EL (cell line): Measurements from ENCODE around the gene KRTAP12-4.
"Not testable (repeated sequence)": the region's sequence is repeated elsewhere in the genome, so short reads cannot be mapped to it uniquely, and the experiment has no call there.

Experiments used
- DNase-seq: peaks from one replicate; pipeline ENCODE4 v3.0.0-alpha.2; 2016

Gene KRTAP12-4

GRCh38 chr21:44686843-44687561 lies 32.5 kb upstream of the KRTAP12-4 start:
- DNase-seq = no peak

- no peak for DNase-seq
These were observed 31.7 kb upstream of the KRTAP12-4 start for GRCh38 chr21:44686000-44686781.

DNA sequence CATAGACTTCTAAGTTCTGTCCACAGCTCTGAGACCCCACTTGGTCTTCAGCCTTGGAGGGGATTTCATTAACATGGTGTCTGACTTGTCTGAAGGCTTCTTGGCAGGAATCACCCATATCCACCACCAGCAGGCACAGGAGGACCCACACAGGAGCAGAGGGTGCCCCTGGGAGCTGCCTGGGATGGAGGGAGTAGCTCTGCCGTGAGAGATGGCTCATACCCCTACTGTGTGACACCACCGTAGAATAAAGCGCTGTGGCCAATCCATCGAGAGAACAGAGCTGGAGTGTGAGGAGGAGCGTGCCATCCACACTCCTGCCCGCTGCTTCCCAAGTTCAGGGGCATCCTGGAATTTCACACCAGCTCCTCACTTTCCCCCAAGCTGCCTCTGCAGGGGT lies 30.6 kb upstream of the KRTAP12-4 start:
- not testable (repeated sequence) for DNase-seq

- DNase-seq = no peak
These were observed 30.0 kb upstream of the KRTAP12-4 start for GRCh38 chr21:44684483-44684882.

DNA sequence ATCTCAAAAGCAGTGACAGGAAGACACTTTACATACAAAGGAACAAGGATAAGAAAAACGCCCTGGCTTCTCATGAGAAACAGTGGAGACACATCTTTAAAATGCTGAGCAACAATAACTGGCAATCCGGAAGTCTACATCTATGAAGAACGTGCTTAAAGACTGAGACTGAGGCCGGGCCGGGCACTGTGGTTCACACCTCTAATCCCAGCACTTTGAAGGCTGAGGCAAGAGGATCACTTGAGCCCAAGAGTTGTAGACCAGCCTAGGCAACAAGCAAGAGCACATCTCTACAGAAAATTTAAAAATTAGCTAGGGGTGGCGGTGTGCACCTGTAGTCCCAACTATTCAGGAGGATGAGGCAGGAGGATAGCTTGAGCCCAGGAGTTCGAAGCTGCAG lies 29.6 kb upstream of the KRTAP12-4 start:
- DNase-seq = no peak

- no peak for DNase-seq
These were observed 28.2 kb upstream of the KRTAP12-4 start for GRCh38 chr21:44682580-44683151.

DNA sequence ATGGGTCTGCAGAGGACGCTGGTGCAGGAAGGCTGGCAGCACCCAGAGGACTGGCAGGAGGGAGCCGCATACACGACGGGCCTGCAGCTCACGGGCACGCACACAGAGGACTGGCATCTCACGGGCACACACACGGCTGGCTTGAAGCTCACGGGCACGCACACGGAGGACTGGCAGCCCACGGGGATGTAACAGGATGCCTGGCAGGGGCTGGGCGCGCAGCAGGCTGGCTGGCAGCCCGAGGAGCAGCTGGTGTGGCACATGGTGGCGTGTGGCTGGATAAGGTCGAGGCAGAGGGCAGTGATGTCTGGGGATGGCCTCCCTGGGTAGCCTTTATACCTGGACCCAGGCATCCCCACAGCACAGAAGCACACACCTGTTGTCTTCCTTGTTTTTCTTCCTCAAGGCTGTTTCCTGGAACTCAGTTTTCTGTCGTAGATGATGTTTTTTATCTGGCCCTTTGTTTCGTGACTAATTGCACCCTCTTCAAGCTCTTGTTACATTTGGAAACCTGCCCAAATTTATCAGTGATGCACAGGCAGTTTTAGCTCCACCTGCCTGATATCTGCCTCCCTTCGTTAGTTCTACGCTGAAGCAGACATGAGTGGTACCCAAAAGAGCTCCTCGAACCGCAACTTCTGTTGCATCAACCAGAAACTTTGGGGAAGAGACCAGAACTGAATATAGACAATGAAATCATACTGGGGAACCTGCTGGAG lies 27.6 kb upstream of the KRTAP12-4 start, which contains the start of gene KRTAP12-1:
KRTAP12-1 (minus strand) TSS at position 303 of the 719 bp plus-strand sequence; CDS start at position 263, 40 bp downstream.
- DNase-seq = no peak

DNA sequence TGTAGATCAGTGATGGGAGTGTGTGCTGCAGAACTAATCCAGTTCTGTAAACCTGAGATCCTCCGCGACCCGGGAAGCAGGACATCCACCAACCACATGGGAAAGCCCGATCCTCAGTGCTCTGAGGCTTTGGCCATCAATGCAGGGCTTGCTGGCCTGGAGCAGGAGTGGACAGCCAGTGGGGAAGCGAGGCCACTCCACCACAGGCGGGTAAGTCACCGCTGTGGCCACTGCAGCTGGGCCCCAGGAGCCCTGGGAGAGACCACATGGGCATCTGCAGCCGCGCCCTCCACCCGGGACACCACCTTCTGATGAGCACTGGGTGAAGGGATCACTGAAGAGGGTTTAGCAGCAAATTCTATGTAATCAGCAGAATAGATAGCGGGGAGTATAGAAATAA lies 26.7 kb upstream of the KRTAP12-4 start:
- DNase-seq = no peak

GRCh38 chr21:44677881-44678280 lies 23.4 kb upstream of the KRTAP12-4 start:
- DNase-seq = no peak

GRCh38 chr21:44671911-44672310 lies 17.5 kb upstream of the KRTAP12-4 start:
- no peak for DNase-seq

DNA sequence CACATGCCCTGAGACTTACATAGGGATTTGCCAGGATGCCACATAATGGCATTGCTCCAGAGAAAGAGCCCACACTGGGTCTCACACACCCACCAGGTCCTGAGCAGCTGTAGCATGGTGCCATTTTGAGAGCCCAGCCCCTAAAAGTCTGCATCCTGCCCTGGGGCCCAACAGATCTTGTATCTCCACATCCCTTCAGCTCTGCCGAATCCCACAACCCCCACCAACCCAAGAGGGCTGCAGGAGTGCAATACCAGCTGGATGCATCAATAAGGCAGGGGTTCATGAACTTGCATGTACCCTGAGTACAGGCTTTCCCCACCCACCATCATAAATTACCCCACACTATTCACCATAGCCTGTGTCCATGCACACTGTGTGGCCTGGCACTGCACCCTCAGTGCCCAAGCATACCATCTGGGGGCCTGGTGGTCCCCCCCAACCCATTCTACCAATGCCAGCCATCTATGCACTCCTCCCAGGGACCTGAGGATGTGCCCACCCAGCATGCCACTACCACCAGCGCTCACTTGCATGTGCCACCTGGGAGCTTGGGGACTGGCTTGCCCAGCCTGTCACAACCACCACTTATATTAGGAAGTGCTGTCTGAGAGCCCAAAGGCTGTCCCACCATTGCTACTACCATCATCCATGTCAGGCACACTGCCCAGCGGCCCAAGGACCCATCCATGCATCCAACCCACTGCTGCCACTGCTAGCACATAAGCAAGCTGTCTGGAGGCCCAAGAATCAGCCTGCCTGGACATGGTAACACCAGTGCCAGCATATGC lies 16.4 kb upstream of the KRTAP12-4 start:
- DNase-seq = no peak

GRCh38 chr21:44667612-44668011 lies 13.2 kb upstream of the KRTAP12-4 start:
- DNase-seq = no peak

GRCh38 chr21:44666401-44667320 lies 12.2 kb upstream of the KRTAP12-4 start, which contains the start of gene KRTAP12-2:
Gene KRTAP12-2, minus strand, starts transcription at chr21:44666927. Its CDS starts 41 bp downstream, at chr21:44666886.
- no peak for DNase-seq

DNA sequence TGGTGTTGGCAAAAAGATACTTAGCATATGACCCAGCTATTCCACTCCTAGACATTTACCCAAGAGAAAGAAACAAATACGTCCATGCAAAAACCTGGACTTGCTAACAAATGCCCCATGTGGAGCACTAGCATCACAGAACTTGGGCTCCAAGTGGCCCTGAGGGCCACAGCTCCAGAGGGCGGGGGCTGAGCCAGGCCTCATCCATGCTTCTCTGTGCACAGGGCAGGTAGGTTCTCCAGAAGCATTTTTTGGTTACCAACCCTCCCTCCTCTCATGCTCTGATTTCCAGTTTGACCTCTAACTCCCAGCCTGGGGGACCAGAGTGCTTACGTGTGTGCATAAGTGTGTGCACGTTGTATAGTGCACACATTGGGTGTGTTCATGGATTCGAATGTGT lies 10.2 kb upstream of the KRTAP12-4 start:
- no peak for DNase-seq

DNA sequence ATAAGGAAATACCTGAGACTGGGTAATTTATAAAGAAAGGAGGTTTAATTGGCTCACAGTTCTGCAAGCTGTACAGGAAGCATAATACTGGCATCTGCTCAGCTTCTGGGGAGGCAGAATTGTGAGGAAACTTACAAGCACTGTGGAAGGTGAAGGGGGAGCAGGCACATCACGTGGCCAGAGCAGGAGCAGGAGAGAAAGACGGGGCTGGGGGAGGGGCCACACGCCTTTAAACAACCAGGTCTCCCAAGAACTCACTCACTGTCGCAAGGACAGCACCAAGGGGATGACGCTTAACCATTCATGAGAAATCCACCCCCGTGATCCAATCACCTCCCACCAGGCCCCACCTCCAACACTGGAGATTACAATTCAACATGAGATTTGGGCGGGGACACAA lies 7.1 kb upstream of the KRTAP12-4 start:
- not testable (repeated sequence) for DNase-seq

DNA sequence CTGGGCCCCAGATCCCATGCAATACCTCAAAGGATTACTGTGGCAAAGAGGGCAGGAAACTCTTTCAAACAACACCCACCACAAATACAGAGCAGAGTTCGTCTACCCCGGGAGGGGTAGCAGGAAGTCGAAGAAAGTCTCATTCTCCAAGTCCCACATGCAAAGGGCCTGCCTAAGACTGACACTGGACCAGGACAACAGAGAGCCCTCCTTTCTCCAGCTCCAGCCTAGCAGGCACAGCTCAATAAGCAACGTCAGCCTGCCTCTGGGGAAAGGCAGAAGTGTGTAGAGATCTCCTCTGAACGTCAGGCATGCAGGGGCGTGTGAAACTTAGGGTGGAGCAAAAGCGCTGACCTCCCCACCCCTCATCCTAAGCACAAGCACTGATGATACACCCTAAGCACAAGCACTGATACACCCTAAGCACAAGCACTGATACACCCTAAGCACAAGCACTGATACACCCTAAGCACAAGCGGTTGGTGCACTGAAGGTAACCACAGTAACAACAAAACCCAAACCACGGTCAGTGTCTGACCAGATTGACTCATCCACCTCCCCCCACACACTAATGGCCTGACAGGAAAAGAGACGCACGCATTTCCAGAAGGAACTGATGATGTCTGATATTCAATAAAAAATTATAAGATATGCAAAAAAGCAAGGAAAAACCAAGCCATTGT lies 4.6 kb upstream of the KRTAP12-4 start:
- no peak for DNase-seq

- DNase-seq = no peak
These were observed 4.1 kb upstream of the KRTAP12-4 start for GRCh38 chr21:44658541-44658910.

DNA sequence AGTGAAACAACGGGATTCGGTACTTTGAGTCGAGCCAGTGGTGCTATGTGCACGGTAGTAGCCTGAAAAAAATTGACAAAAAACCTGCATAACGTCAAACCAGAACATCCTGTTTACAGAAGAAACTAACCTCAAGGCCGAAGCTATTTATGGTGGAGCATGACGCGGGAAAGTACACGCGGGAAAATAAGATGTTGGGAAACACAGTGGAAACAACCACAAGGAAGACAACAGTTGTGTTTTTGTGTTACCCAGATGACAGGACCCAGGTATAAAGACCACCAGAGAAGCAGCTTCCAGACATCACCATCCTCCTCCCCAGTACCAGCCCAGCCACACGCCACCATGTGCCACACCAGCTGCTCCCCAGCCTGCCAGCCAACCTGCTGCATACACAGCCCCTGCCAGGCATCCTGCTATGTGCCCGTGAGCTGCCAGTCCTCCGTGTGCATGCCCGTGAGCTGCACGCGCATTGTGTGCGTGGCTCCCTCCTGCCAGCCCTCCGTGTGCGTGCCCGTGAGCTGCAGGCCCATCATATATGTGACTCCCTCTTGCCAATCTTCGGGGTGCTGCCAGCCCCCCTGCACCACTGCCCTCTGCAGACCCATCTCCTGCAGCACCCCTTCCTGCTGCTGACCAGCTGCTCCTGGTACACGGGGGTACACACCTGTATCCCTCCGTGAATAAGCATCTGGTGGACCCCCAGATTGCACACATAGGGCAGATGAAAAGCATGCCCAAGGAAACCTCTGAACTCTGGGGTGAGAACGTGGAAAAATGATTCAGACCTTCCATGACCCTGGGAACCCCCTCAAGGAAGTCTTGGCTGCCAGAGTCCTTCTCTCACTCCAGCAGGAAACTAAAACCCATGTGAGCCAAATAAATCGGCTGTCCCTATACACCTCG lies 3.4 kb upstream of the KRTAP12-4 start, which contains the start of gene KRTAP12-3:
KRTAP12-3 (plus strand) TSS at position 298 of the 906 bp plus-strand sequence; CDS start at position 346, 48 bp downstream.
- DNase-seq = no peak

DNA sequence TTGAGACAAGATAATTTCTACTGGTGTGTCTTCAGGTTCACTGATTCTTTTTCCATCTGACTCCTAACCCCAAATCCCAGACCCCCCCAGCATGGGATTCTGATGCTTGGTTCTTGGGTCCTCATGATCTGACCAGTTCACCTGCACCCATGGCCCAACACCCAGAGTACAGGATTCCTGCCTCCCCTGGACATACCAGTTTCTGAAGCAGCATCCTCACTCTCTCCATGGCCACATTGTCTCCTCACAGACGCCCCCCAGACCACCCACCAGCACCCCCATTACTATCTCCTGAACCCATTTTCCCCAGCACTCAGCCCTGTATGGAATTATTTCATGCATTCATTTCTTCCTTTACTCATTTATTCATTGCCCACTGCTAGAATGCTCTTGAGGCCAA lies 2.4 kb upstream of the KRTAP12-4 start:
- DNase-seq = no peak
